WTC11 (cell line): Measurements from ENCODE around the gene GIMAP2.

ENCODE experiments used
- ARID4B ChIP-seq: sonication (generic); formaldehyde crosslinking; IDR thresholded peaks from 2 replicates; pipeline ENCODE4 v1.8.0; 2023; ENCODE audit warnings: missing genetic modification reagents, mild to moderate bottlenecking, borderline replicate concordance
- CTCF ChIP-seq: fragments of 200-600 bp; IDR thresholded peaks from 2 replicates; pipeline ENCODE4 v1.8.0; 2022; ENCODE audit warnings: antibody characterized with exemption
- E2F4 ChIP-seq: sonication (generic); formaldehyde crosslinking; IDR thresholded peaks from 2 replicates; pipeline ENCODE4 v1.8.1; 2022; ENCODE audit warnings: low read depth, mild to moderate bottlenecking, moderate library complexity, missing genetic modification reagents, borderline replicate concordance
- JUN ChIP-seq: sonication (generic); formaldehyde crosslinking; IDR thresholded peaks from 2 replicates; pipeline ENCODE4 v1.8.0; 2023; ENCODE audit warnings: mild to moderate bottlenecking, missing genetic modification reagents
- MAX ChIP-seq: sonication (generic); formaldehyde crosslinking; IDR thresholded peaks from 2 replicates; pipeline ENCODE4 v1.8.0; 2022; ENCODE audit warnings: mild to moderate bottlenecking, missing genetic modification reagents
- NFYB ChIP-seq: sonication (generic); formaldehyde crosslinking; conservative IDR thresholded peaks from 2 replicates; pipeline ENCODE4 v1.8.0; 2022; ENCODE audit warnings: low read depth, missing genetic modification reagents
- NR3C1 ChIP-seq: sonication (generic); formaldehyde crosslinking; conservative IDR thresholded peaks from 2 replicates; pipeline ENCODE4 v1.8.1; 2023; ENCODE audit warnings: low read depth, mild to moderate bottlenecking, missing genetic modification reagents
- SP1 ChIP-seq: sonication (generic); formaldehyde crosslinking; conservative IDR thresholded peaks from 2 replicates; pipeline ENCODE4 v1.8.1; 2022; ENCODE audit warnings: missing genetic modification reagents
- TEAD4 ChIP-seq: sonication (generic); formaldehyde crosslinking; IDR thresholded peaks from 2 replicates; pipeline ENCODE4 v1.8.0; 2022; ENCODE audit warnings: mild to moderate bottlenecking, missing genetic modification reagents
- ZMAT4 ChIP-seq: fragments of 250-450 bp; sonication (Bioruptor Pico); IDR thresholded peaks from 2 replicates; pipeline ENCODE4 v1.9.0; 2021; ENCODE audit warnings: mild to moderate bottlenecking

- TF ChIP-seq CTCF = no peak
- TF ChIP-seq TEAD4 (CRISPR knock-in tag) = no peak
- TF ChIP-seq NR3C1 (CRISPR knock-in tag) = no peak
- TF ChIP-seq MAX (CRISPR knock-in tag) = no peak
- TF ChIP-seq SP1 (CRISPR knock-in tag) = no peak
- no peak for TF ChIP-seq ZMAT4 (CRISPR knock-in tag)
- no peak for TF ChIP-seq JUN
- no peak for TF ChIP-seq NFYB (CRISPR knock-in tag)
- no peak for TF ChIP-seq ARID4B (CRISPR knock-in tag)
- no peak for TF ChIP-seq E2F4 (CRISPR knock-in tag)
Observed at GRCh38 chr7:150736864-150737263, 51.4 kb downstream of the GIMAP2 start.
